ENCODE data around the gene DHODH.
A peak's percentile ranks its signal among the peaks of the same experiment; 100 is the strongest.
"Not testable (repeated sequence)": the region's sequence is repeated elsewhere in the genome, so short reads cannot be mapped to it uniquely, and the experiment has no call there.

Gene DHODH

GRCh38 chr16:72054254-72054847, 45.8 kb downstream of the DHODH start, which contains the start of gene HP:
HP (plus strand) TSS chr16:72054505; CDS start chr16:72054653, 148 bp downstream.
- not testable (repeated sequence) for DNase-seq

- DNase-seq: no peak
These were observed 47.4 kb downstream of the DHODH start for GRCh38 chr16:72055911-72056310.

- not testable (repeated sequence) for DNase-seq
These were observed 48.8 kb downstream of the DHODH start for GRCh38 chr16:72057313-72057712.

GRCh38 chr16:72059060-72059459, 50.5 kb downstream of the DHODH start:
- peak; percentile 16 for DNase-seq

- DNase-seq: no peak
These were observed 51.9 kb downstream of the DHODH start for GRCh38 chr16:72060405-72060804.

- DNase-seq: no peak
These were observed 53.0 kb downstream of the DHODH start for GRCh38 chr16:72061564-72061963.

- no peak for DNase-seq
These were observed 55.9 kb downstream of the DHODH start for GRCh38 chr16:72064361-72064894.

GRCh38 chr16:72066747-72067146, 58.2 kb downstream of the DHODH start:
- DNase-seq: peak; percentile 21

GRCh38 chr16:72068930-72069329, 60.4 kb downstream of the DHODH start:
- no peak for DNase-seq

GRCh38 chr16:72072514-72073342, 64.2 kb downstream of the DHODH start:
- no peak for DNase-seq

GRCh38 chr16:72073560-72074230, 65.2 kb downstream of the DHODH start:
- DNase-seq: no peak

GRCh38 chr16:72075067-72075466, 66.5 kb downstream of the DHODH start:
- not testable (repeated sequence) for DNase-seq
